ENCODE data around the gene ERCC1.

GRCh38 chr19:45450012-45450333, 26.3 kb upstream of the ERCC1 start:
- TF ChIP-seq JUNB (IDR thresholded peaks at IDR 0.05) (no peak), CTCF (IDR thresholded peaks at IDR 0.05) (no peak), CHD2 (IDR thresholded peaks at IDR 0.05; ENCODE audit: low read length, partially characterized antibody) (no peak)

Data from A549 (cell line).